Endometrium (tissue), 2 donors: ENCODE measurements around the gene LRRC66.

ENCODE experiments used
- FAIRE-seq: peaks from 2 replicates; lab custom pipeline; 2012; peaks lifted over from hg19 to GRCh38; lab: Jason Lieb, UNC
- donor health status: control.
- donor health status: control.

The LRRC66 gene

GRCh38 chr4:52019936-52020657 is at the start of gene LRRC66:
LRRC66 (minus strand) TSS chr4:52020363; CDS start chr4:52017613, 2,750 bp downstream.
- FAIRE-seq, result no peak

- FAIRE-seq, result no peak
Measured at GRCh38 chr4:52069571-52069970, 49.4 kb upstream of the LRRC66 start.

GRCh38 chr4:52059372-52059771 is 39.2 kb upstream of the LRRC66 start:
- FAIRE-seq, result peak; percentile 54

GRCh38 chr4:52058275-52058674 is 38.1 kb upstream of the LRRC66 start:
- FAIRE-seq, result no peak

- FAIRE-seq, result no peak
Measured at GRCh38 chr4:52057196-52057595, 37.0 kb upstream of the LRRC66 start.

- no peak for FAIRE-seq
Measured at GRCh38 chr4:52054254-52054653, 34.1 kb upstream of the LRRC66 start.

- FAIRE-seq, result no peak
Measured at GRCh38 chr4:52052475-52052780, 32.3 kb upstream of the LRRC66 start.

GRCh38 chr4:52051615-52052474 is 31.7 kb upstream of the LRRC66 start:
- no peak for FAIRE-seq

- no peak for FAIRE-seq
Measured at GRCh38 chr4:52051213-52051614, 31.1 kb upstream of the LRRC66 start, which contains the start of gene SPATA18. SPATA18 (plus strand) TSS chr4:52051304; CDS start chr4:52051705, 401 bp downstream.

GRCh38 chr4:52049266-52049665 is 29.1 kb upstream of the LRRC66 start:
- no peak for FAIRE-seq

- no peak for FAIRE-seq
Measured at GRCh38 chr4:52045028-52045427, 24.9 kb upstream of the LRRC66 start.

GRCh38 chr4:52038103-52038912 is 18.1 kb upstream of the LRRC66 start, which contains the start of gene SGCB:
SGCB (minus strand) TSS chr4:52038299; CDS start chr4:52038259, 40 bp downstream.
- FAIRE-seq, result no peak

GRCh38 chr4:52037689-52038102 is 17.5 kb upstream of the LRRC66 start:
- no peak for FAIRE-seq

GRCh38 chr4:52036886-52037530 is 16.8 kb upstream of the LRRC66 start:
- no peak for FAIRE-seq

- no peak for FAIRE-seq
Measured at GRCh38 chr4:52035190-52035589, 15.0 kb upstream of the LRRC66 start.

- no peak for FAIRE-seq
Measured at GRCh38 chr4:52032005-52032404, 11.8 kb upstream of the LRRC66 start.

- peak; percentile 18 for FAIRE-seq
Measured at GRCh38 chr4:52028970-52029369, 8.8 kb upstream of the LRRC66 start.

- no peak for FAIRE-seq
Measured at GRCh38 chr4:52017814-52018213, 2.3 kb downstream of the LRRC66 start.

GRCh38 chr4:52016981-52017380 is 3.2 kb downstream of the LRRC66 start:
- no peak for FAIRE-seq

- no peak for FAIRE-seq
Measured at GRCh38 chr4:52015366-52015765, 4.8 kb downstream of the LRRC66 start.

- no peak for FAIRE-seq
Measured at GRCh38 chr4:52014903-52015302, 5.3 kb downstream of the LRRC66 start.

- FAIRE-seq, result no peak
Measured at GRCh38 chr4:52012651-52013050, 7.5 kb downstream of the LRRC66 start.
